ENCODE measurements around the gene RPS10. TPM values are rescaled to one million over a fixed set of nuclear protein-coding genes. Genes with fewer than 3 reads are reported as not detected.
"Not testable (repeated sequence)": the region's sequence is repeated elsewhere in the genome, so short reads cannot be mapped to it uniquely, and the experiment has no call there.

RPS10 gene
- polyA plus RNA-seq, 1 donor from 2014 or later: 3,258 TPM

- Histone ChIP-seq H3K4me2 (ENCODE audit: low read length) (no peak overlapping the region), H3K36me3 (ENCODE audit: insufficient read depth, low read length) (no peaks in the 10 kb centered on the region), H3F3A (ENCODE audit: insufficient read depth, low read length, poor library complexity, severe bottlenecking) (no peaks in the 10 kb centered on the region), H3K27ac (ENCODE audit: low read length) (no peak overlapping the region), H2AFZ (ENCODE audit: low read depth, low read length) (no peak overlapping the region), H3K79me2 (replicated peaks; ENCODE audit: insufficient read depth, low read length) (peaks cover 45% of the 10 kb centered on the region), H3K4me3 (ENCODE audit: low read length) (no peak overlapping the region), H3K9ac (ENCODE audit: low read length) (no peak overlapping the region), H3K9me3 (ENCODE audit: low read length) (no peaks in the 10 kb centered on the region), H3K9me2 (ENCODE audit: insufficient read depth, low read length) (no peaks in the 10 kb centered on the region), H4K20me1 (ENCODE audit: insufficient read depth) (peaks cover 7% of the 10 kb centered on the region), H3K27me3 (ENCODE audit: insufficient read depth, low read depth, low read length) (no peaks in the 10 kb centered on the region)
- TF ChIP-seq EP300 (conservative IDR thresholded peaks at IDR 0.05; ENCODE audit: poor library complexity, severe bottlenecking): no peak
- TF ChIP-seq TAF1 (IDR thresholded peaks at IDR 0.05; ENCODE audit: low read depth): no peak
- TF ChIP-seq REST (IDR thresholded peaks at IDR 0.05; ENCODE audit: borderline replicate concordance): no peak
- TF ChIP-seq MXI1 (conservative IDR thresholded peaks at IDR 0.05; ENCODE audit: poor library complexity, severe bottlenecking): no peak
- no peak for TF ChIP-seq RAD21 (conservative IDR thresholded peaks at IDR 0.05)
- TF ChIP-seq CTCF (IDR thresholded peaks at IDR 0.05; ENCODE audit: poor library complexity, severe bottlenecking): no peak
- no peak for TF ChIP-seq EZH2 (IDR thresholded peaks at IDR 0.05; ENCODE audit: borderline replicate concordance, insufficient read depth, low read length, poor library complexity, severe bottlenecking)
- TF ChIP-seq SMC3 (conservative IDR thresholded peaks at IDR 0.05; ENCODE audit: poor library complexity): no peak
- TF ChIP-seq POLR2AphosphoS5 (IDR thresholded peaks at IDR 0.05): no peak
Measured at GRCh38 chr6:34373511-34373910, 52.4 kb downstream of the RPS10 start.

- H3K27me3 ChIP-seq (ENCODE audit: insufficient read depth, low read depth, low read length); H3K9me3 ChIP-seq (ENCODE audit: low read length); H4K20me1 ChIP-seq (ENCODE audit: insufficient read depth); H3K27ac ChIP-seq (ENCODE audit: low read length); H2AFZ ChIP-seq (ENCODE audit: low read depth, low read length); H3F3A ChIP-seq (ENCODE audit: insufficient read depth, low read length, poor library complexity, severe bottlenecking); H3K9me2 ChIP-seq (ENCODE audit: insufficient read depth, low read length); H3K4me2 ChIP-seq (ENCODE audit: low read length); H3K9ac ChIP-seq (ENCODE audit: low read length); H3K36me3 ChIP-seq (ENCODE audit: insufficient read depth, low read length); H3K4me3 ChIP-seq (ENCODE audit: low read length): not testable (repeated sequence)
- H3K79me2 ChIP-seq (replicated peaks; ENCODE audit: insufficient read depth, low read length): peaks cover 35% of the 10 kb centered on the region
Measured at GRCh38 chr6:34371865-34372264, 54.0 kb downstream of the RPS10 start.

GRCh38 chr6:34370361-34370760, 55.5 kb downstream of the RPS10 start:
- no peak overlapping the region for H3K27ac ChIP-seq (ENCODE audit: low read length)
- H3F3A ChIP-seq (ENCODE audit: insufficient read depth, low read length, poor library complexity, severe bottlenecking): no peaks in the 10 kb centered on the region
- H3K27me3 ChIP-seq (ENCODE audit: insufficient read depth, low read depth, low read length): no peaks in the 10 kb centered on the region
- peaks cover 22% of the 10 kb centered on the region for H3K79me2 ChIP-seq (replicated peaks; ENCODE audit: insufficient read depth, low read length)
- H3K36me3 ChIP-seq (ENCODE audit: insufficient read depth, low read length): no peaks in the 10 kb centered on the region
- no peaks in the 10 kb centered on the region for H3K9me3 ChIP-seq (ENCODE audit: low read length)
- no peaks in the 10 kb centered on the region for H3K9me2 ChIP-seq (ENCODE audit: insufficient read depth, low read length)
- no peak for TF ChIP-seq SMC3 (conservative IDR thresholded peaks at IDR 0.05; ENCODE audit: poor library complexity)
- no peak for TF ChIP-seq CTCF (IDR thresholded peaks at IDR 0.05; ENCODE audit: poor library complexity, severe bottlenecking)
- no peak for TF ChIP-seq TAF1 (IDR thresholded peaks at IDR 0.05; ENCODE audit: low read depth)
- no peak for TF ChIP-seq POLR2AphosphoS5 (IDR thresholded peaks at IDR 0.05)
- no peak for TF ChIP-seq EP300 (conservative IDR thresholded peaks at IDR 0.05; ENCODE audit: poor library complexity, severe bottlenecking)
- no peak for TF ChIP-seq REST (IDR thresholded peaks at IDR 0.05; ENCODE audit: borderline replicate concordance)
- H2AFZ ChIP-seq (ENCODE audit: low read depth, low read length): no peak overlapping the region
- no peak overlapping the region for H3K9ac ChIP-seq (ENCODE audit: low read length)
- H3K4me3 ChIP-seq (ENCODE audit: low read length): no peak overlapping the region
- H3K4me2 ChIP-seq (ENCODE audit: low read length): no peak overlapping the region
- peaks cover 6% of the 10 kb centered on the region for H4K20me1 ChIP-seq (ENCODE audit: insufficient read depth)

Measured in neural cell (in vitro differentiated cells).